Tibial artery (tissue), 4 donors: ENCODE measurements around the gene CACNA1H.
"Not testable (repeated sequence)": the region's sequence is repeated elsewhere in the genome, so short reads cannot be mapped to it uniquely, and the experiment has no call there.

Experiments
- DNase-seq, 2 donors: peaks; one replicate each; pipeline ENCODE4 v3.0.0-alpha.2; 2019
- H3K27ac ChIP-seq, 2 donors: fragments of 200-600 bp; sonication (generic) in 1 of 2; 1 replicate in 1 of 2; 2 replicates in 1 of 2; pipeline ENCODE4 v1.5.1; 2018 to 2019; ENCODE audit warnings: mild to moderate bottlenecking in 1 of 2
- H3K27me3 ChIP-seq, 2 donors: fragments of 200-600 bp; sonication (generic) in 1 of 2; one replicate each; pipeline versions ENCODE4 v1.5.1 to v1.6.0; 2016 to 2019
- H3K36me3 ChIP-seq, 3 donors: fragments of 200-600 bp; sonication (generic) in 2 of 3; one replicate each; pipeline ENCODE4 v1.5.1; 2016 to 2019; ENCODE audit warnings: mild to moderate bottlenecking in 2 of 3
- H3K4me1 ChIP-seq, 4 donors: fragments of 200-600 bp; sonication (generic) in 2 of 4; 1 replicate in 3 of 4; 2 replicates in 1 of 4; pipeline ENCODE4 v1.5.1; 2016 to 2019
- H3K4me3 ChIP-seq, 2 donors: fragments of 200-600 bp; sonication (generic) in 1 of 2; 1 replicate in 1 of 2; 2 replicates in 1 of 2; pipeline ENCODE4 v1.5.1; 2018 to 2019; ENCODE audit warnings: mild to moderate bottlenecking in 2 of 2
- H3K9me3 ChIP-seq, 3 donors: fragments of 200-600 bp; sonication (generic) in 1 of 3; one replicate each; pipeline ENCODE4 v1.5.1; 2016 to 2019
- intact Hi-C: fragments of 100-400 bp; cut with DNase I; formaldehyde crosslinking; loops from one replicate; pipeline ENCODE4 v1.15.0; 2023; ENCODE audit warnings: low total_unique reads
- TF ChIP-seq, protein P1 (sequence below), 2 experiments: fragments of 200-600 bp in 1 of 2; fragments of 450-650 bp in 1 of 2; IDR thresholded peaks; one replicate each; pipeline ENCODE4 v1.5.1; 2017 to 2019; ENCODE audit warnings: antibody characterized with exemption in 2 of 2, mild to moderate bottlenecking in 1 of 2, moderate library complexity in 1 of 2

The CACNA1H gene

DNA sequence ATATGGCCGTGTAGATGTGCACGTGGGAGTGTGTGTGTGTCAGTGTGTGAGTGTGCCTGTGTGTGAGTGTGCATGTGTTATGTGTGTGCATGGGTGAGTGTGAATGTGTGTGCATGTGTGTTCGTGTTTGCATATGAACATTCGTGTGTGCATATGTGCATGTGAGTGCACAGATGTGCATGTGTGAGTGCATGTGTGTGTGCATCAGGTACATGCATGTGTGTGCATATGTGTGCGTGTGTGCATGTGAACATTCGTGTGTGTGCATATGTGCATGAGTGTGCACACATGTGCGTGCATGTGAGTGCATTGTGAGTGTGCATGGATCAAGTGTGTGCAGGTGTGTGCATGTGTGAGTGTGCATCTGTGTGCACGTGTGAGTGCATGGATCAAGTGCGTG lies 85.1 kb downstream of the CACNA1H start:
- intact Hi-C loops: no loop called here
- no peak overlapping the region for H3K4me3 ChIP-seq

DNA sequence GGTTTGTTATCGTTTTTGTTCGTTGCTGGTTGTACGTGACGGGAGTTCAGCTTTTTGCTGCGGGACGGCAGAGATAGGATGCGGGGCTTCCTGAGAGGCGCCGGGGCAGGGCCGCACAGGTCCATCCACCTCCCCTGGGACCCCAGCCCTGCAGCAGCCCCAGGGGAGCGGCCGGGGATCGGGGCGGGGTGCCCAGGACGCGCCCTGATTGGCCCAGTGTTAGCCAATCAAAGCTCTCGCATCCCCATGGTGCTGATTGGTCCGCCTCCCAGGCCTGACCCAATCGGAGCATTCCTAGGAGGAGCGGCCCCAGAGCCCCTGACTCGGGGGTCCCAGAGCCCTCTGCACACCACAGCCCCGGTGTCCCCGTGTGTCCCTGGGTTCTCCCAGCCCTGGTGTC lies 86.0 kb downstream of the CACNA1H start:
- H3K9me3 ChIP-seq, H3K36me3 ChIP-seq, H3K27ac ChIP-seq, DNase-seq, intact Hi-C loops, H3K4me3 ChIP-seq, H3K4me1 ChIP-seq: not testable (repeated sequence)
- H3K27me3 ChIP-seq: peaks cover 0 to 13% of the 10 kb centered on the region in 2 donors

More for the DNA sequence above, 85.1 kb downstream of the CACNA1H start:
- H3K9me3 ChIP-seq: no peaks in the 10 kb centered on the region
- DNase-seq: no peak
- H3K27me3 ChIP-seq: peaks cover 0 to 10% of the 10 kb centered on the region in 2 donors
- no peak overlapping the region for H3K27ac ChIP-seq
- TF ChIP-seq, protein P1, sequence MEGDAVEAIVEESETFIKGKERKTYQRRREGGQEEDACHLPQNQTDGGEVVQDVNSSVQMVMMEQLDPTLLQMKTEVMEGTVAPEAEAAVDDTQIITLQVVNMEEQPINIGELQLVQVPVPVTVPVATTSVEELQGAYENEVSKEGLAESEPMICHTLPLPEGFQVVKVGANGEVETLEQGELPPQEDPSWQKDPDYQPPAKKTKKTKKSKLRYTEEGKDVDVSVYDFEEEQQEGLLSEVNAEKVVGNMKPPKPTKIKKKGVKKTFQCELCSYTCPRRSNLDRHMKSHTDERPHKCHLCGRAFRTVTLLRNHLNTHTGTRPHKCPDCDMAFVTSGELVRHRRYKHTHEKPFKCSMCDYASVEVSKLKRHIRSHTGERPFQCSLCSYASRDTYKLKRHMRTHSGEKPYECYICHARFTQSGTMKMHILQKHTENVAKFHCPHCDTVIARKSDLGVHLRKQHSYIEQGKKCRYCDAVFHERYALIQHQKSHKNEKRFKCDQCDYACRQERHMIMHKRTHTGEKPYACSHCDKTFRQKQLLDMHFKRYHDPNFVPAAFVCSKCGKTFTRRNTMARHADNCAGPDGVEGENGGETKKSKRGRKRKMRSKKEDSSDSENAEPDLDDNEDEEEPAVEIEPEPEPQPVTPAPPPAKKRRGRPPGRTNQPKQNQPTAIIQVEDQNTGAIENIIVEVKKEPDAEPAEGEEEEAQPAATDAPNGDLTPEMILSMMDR (IDR thresholded peaks at IDR 0.05): no peak
- H3K36me3 ChIP-seq: no peaks in the 10 kb centered on the region
- H3K4me1 ChIP-seq: no peaks in the 10 kb centered on the region

DNA sequence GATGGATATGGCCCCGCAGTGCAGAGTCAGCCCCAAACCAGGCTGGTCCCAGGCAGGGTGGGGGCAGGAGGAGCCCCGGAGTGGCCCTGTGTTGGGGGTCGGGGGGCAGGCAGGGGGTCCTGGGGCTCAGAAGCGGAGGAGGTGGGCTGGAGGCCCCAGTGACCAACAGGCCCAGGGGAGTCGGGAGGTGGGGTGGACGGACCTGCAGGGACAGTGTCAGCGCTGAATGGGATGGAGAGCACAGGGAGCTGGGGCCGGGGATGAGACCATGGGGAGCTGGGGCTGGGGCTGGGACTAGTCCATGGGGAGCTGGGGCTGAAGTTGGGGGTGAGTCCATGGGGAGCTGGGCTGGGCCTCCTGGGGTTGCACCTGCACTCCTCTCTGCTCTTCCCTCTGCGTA lies 86.7 kb downstream of the CACNA1H start:
- peaks cover 0 to 19% of the 10 kb centered on the region in 2 donors for H3K27me3 ChIP-seq
- H3K4me1 ChIP-seq, H3K27ac ChIP-seq, H3K4me3 ChIP-seq, intact Hi-C loops, H3K36me3 ChIP-seq, H3K9me3 ChIP-seq, DNase-seq: not testable (repeated sequence)

DNA sequence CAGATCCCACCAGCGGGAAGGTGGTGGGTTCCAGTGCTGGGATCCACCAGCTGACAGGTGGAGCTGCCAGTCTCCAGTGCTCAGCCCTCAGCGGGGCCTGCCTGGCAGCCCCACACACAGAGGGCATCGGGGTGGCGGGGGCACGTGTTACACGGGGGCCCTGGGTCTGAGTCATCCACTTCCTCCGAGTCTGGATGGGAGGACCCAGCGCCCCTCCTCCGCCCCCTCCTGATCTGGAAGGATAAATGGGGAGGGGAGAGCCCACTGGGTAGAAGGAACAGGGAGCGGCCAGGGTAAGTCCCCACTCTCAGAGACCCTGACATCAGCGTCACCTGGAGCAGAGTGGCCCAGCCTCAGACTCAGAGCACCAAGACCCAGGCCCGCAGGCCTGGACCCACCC lies 87.5 kb downstream of the CACNA1H start, which contains the start of gene TPSAB1:
TSS of gene TPSAB1 (plus strand) at position 270 of the 400 bp plus-strand sequence. CDS start 234 bp downstream, outside the sequence.
- peaks cover 0 to 23% of the 10 kb centered on the region in 2 donors for H3K27me3 ChIP-seq
- intact Hi-C loops, H3K36me3 ChIP-seq, H3K27ac ChIP-seq, H3K4me1 ChIP-seq, H3K9me3 ChIP-seq, H3K4me3 ChIP-seq, DNase-seq: not testable (repeated sequence)

DNA sequence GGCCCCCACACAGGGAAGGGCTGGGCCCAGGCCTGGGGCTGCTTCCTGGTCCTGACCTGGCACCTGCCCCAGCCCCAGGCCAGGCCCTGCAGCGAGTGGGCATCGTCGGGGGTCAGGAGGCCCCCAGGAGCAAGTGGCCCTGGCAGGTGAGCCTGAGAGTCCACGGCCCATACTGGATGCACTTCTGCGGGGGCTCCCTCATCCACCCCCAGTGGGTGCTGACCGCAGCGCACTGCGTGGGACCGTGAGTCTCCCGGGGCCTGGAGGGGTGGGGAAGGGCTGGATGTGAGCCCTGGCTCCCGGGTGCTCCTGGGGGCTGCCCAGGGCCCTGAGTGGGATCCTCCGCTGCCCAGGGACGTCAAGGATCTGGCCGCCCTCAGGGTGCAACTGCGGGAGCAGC lies 88.2 kb downstream of the CACNA1H start:
- H3K4me1 ChIP-seq, H3K36me3 ChIP-seq, intact Hi-C loops, H3K9me3 ChIP-seq, DNase-seq, H3K27ac ChIP-seq, H3K4me3 ChIP-seq: not testable (repeated sequence)
- H3K27me3 ChIP-seq: peaks cover 0 to 30% of the 10 kb centered on the region in 2 donors

DNA sequence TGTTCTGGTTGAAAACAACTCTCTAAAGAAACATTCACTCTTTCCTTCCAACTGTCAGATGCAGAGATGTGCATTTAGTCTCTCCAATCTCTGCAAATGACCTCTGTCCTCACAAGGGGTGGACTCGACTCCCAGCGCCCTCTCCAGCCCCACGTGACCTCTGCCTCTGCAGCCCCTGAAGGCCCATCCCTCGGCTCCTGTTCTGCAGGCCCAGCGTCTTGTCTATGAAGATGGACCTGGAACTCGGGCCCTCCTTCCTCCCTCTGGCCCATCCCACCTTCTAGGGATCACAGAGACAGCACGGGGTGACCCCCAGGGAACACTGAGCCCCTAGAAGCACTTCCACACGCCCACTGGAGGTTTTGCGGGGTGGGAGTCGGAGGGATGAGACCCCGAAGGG lies 90.5 kb downstream of the CACNA1H start:
- H3K27ac ChIP-seq, H3K4me3 ChIP-seq, DNase-seq, H3K4me1 ChIP-seq, H3K9me3 ChIP-seq, H3K36me3 ChIP-seq, intact Hi-C loops: not testable (repeated sequence)
- H3K27me3 ChIP-seq: peaks cover 0 to 40% of the 10 kb centered on the region in 2 donors

DNA sequence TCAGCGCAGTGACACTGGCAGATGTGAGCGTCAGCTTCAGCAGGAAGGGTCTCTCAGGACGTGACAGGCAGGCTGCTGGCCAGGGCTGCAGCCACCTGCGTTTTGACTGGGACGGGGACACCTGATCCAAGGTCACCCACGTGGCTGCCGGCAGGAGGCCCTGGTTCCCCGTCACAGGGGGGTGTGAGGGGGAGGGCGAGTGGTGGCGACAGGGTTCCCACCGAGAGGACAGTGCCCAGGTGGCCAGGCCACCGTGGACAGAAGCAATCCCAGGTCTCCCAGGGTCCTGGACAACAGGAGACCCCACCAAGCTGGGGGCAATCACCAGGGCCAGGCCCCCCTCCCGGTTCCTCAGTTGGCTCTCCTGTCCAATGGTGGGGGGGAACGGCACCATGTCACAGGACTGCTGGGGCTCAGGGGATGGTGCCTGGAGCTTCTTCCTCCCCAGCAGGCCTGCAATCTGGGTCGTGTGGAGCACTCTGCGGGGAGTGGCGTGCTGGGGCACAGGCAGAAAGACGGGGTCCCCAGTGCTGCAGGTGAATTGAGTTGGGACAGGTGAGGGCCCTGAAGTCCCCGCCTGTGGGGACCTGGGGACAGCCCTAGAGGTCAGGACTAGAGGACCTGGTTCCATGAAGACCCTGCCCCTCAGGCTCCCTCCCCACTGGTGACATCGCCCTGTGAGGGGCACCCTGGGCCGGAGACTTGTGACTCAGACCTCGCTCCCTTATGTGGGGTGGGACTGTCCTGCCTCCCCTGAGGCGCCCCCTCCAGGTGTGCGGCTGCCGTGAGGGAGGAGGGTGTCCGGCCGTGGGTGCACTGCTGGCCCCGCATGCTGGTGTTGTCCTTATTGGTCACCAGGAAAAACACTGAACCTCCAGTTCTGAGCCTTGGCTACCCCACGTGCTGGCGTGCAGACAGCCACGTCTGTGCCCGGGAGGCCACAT lies 91.3 kb downstream of the CACNA1H start:
- intact Hi-C loops, DNase-seq, H3K4me1 ChIP-seq, H3K27ac ChIP-seq, H3K9me3 ChIP-seq, H3K4me3 ChIP-seq, H3K36me3 ChIP-seq: not testable (repeated sequence)
- H3K27me3 ChIP-seq: peaks cover 0 to 40% of the 10 kb centered on the region in 2 donors

DNA sequence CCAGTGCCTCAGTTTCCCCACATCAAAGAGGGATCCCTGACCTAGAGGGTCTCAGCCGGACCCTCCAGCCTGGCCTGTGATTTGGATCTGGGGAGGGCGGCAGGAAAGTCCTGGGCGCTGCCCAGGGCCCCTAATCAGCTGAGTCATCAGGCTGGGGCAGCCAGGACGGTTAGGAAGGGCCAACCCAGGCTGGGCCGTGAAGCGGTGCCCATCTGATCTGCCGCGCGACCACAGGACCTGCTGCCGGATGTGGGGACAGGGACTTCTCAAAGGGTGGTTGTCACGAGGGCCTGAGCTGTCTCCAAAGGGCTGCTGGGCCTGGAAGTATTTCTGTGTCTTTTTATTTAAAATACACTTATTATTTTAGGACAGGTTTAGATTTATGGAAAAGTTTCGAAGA lies 92.0 kb downstream of the CACNA1H start:
- H3K9me3 ChIP-seq: no peaks in the 10 kb centered on the region
- H3K4me1 ChIP-seq: no peaks in the 10 kb centered on the region
- intact Hi-C loops: no loop called here
- no peak overlapping the region for H3K4me3 ChIP-seq
- H3K27ac ChIP-seq: no peak overlapping the region
- TF ChIP-seq, protein P1 (IDR thresholded peaks at IDR 0.05): no peak
- no peaks in the 10 kb centered on the region for H3K36me3 ChIP-seq
- H3K27me3 ChIP-seq: peaks cover 0 to 35% of the 10 kb centered on the region in 2 donors
- DNase-seq: no peak
